RWPE2 (cell line): ENCODE measurements around the gene ANGEL1.

ENCODE experiments used
- ATAC-seq: fragments of 200-7000 bp; cut with Tn5 transposase; 3 replicates; pipeline ENCODE4 v1.9.1; 2021; ENCODE audit warnings: low read depth
- DNase-seq: peaks from one replicate; pipeline ENCODE4 v3.0.0-alpha.2; 2020; ENCODE audit warnings: low spot score
- H3K27ac ChIP-seq: fragments of 450-650 bp; 2 replicates; pipeline ENCODE4 v1.5.1; 2017; ENCODE audit warnings: mild to moderate bottlenecking; ENCODE audit not compliant: poor library complexity, severe bottlenecking
- H3K27me3 ChIP-seq: fragments of 250-450 bp; sonication (Bioruptor Pico); 2 replicates; pipeline ENCODE4 v1.5.1; 2021; ENCODE audit warnings: mild to moderate bottlenecking, moderate library complexity; ENCODE audit not compliant: insufficient read depth, poor library complexity, severe bottlenecking
- H3K36me3 ChIP-seq: fragments of 250-450 bp; sonication (Bioruptor Pico); 2 replicates; pipeline ENCODE4 v1.5.1; 2020; ENCODE audit warnings: low read depth, mild to moderate bottlenecking, moderate library complexity
- H3K4me1 ChIP-seq: fragments of 250-450 bp; sonication (Bioruptor Pico); 2 replicates; pipeline ENCODE4 v1.5.1; 2021; ENCODE audit warnings: mild to moderate bottlenecking, moderate library complexity; ENCODE audit not compliant: insufficient read depth, poor library complexity, severe bottlenecking
- H3K4me3 ChIP-seq: fragments of 250-450 bp; sonication (Bioruptor Pico); 2 replicates; pipeline ENCODE4 v1.5.1; 2021; ENCODE audit warnings: mild to moderate bottlenecking, moderate library complexity; ENCODE audit not compliant: severe bottlenecking
- H3K9me3 ChIP-seq: fragments of 250-450 bp; sonication (Bioruptor Pico); 2 replicates; pipeline ENCODE4 v1.5.1; 2021; ENCODE audit warnings: mild to moderate bottlenecking, moderate library complexity; ENCODE audit not compliant: severe bottlenecking
- TF ChIP-seq, protein P1 (sequence below): fragments of 450-650 bp; IDR thresholded peaks from one replicate; pipeline ENCODE4 v1.5.1; 2017; ENCODE audit warnings: mild to moderate bottlenecking, moderate library complexity; ENCODE audit not compliant: poor library complexity, severe bottlenecking

The ANGEL1 gene

DNA sequence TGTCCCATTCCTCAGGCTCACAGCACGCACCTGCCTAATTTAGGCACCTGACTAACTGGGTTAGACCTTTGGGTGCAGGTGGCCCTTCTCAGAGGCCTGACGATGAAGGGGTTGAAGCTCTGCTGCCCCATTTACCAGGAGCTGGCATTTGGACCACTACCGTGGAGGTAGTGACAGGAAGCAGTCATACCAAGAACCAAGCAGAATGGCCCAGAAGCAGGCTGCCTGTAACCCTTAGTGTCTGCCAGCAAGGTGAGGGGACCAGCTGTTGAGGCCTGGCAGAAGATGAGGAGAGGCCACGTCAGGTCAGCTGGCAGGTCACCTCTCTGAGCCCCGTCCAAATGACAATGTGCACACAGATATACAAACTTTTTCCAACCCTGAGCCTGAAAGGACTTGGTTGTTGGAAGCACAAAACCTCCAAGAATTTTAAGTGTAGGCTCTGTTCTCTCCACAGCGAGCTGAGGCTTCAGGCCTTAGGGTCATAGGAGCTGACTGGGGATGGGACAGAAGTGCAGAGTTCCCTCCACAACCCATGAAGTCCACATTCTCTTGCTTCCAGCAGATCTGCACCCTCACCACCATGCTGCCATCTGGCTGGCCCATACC, 28.3 kb downstream of the ANGEL1 start:
- Histone ChIP-seq H3K36me3 (peaks cover 15% of the 10 kb centered on the region), H3K9me3 (no peaks in the 10 kb centered on the region), H3K27ac (no peak overlapping the region), H3K4me3 (no peak overlapping the region), H3K4me1 (peaks cover 6% of the 10 kb centered on the region), H3K27me3 (no peaks in the 10 kb centered on the region)
- DNase-seq, result peak; percentile 50
- TF ChIP-seq, protein P1, sequence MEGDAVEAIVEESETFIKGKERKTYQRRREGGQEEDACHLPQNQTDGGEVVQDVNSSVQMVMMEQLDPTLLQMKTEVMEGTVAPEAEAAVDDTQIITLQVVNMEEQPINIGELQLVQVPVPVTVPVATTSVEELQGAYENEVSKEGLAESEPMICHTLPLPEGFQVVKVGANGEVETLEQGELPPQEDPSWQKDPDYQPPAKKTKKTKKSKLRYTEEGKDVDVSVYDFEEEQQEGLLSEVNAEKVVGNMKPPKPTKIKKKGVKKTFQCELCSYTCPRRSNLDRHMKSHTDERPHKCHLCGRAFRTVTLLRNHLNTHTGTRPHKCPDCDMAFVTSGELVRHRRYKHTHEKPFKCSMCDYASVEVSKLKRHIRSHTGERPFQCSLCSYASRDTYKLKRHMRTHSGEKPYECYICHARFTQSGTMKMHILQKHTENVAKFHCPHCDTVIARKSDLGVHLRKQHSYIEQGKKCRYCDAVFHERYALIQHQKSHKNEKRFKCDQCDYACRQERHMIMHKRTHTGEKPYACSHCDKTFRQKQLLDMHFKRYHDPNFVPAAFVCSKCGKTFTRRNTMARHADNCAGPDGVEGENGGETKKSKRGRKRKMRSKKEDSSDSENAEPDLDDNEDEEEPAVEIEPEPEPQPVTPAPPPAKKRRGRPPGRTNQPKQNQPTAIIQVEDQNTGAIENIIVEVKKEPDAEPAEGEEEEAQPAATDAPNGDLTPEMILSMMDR, result no peak
- ATAC-seq, result no peak

- Histone ChIP-seq H3K36me3 (peaks cover 11% of the 10 kb centered on the region), H3K27ac (no peak overlapping the region), H3K4me1 (peaks cover 6% of the 10 kb centered on the region), H3K9me3 (no peaks in the 10 kb centered on the region), H3K4me3 (no peak overlapping the region), H3K27me3 (no peaks in the 10 kb centered on the region)
- TF ChIP-seq, protein P1, result no peak
- ATAC-seq, result no peak
- DNase-seq, result no peak
Observed at GRCh38 chr14:76782885-76783566, 29.7 kb downstream of the ANGEL1 start.

GRCh38 chr14:76782115-76782884, 30.4 kb downstream of the ANGEL1 start:
- Histone ChIP-seq H3K36me3 (peaks cover 11% of the 10 kb centered on the region), H3K27ac (no peak overlapping the region), H3K9me3 (no peaks in the 10 kb centered on the region), H3K4me1 (peaks cover 6% of the 10 kb centered on the region), H3K4me3 (no peak overlapping the region), H3K27me3 (no peaks in the 10 kb centered on the region)
- ATAC-seq (no peak), DNase-seq (no peak)
- TF ChIP-seq, protein P1, result no peak

DNA sequence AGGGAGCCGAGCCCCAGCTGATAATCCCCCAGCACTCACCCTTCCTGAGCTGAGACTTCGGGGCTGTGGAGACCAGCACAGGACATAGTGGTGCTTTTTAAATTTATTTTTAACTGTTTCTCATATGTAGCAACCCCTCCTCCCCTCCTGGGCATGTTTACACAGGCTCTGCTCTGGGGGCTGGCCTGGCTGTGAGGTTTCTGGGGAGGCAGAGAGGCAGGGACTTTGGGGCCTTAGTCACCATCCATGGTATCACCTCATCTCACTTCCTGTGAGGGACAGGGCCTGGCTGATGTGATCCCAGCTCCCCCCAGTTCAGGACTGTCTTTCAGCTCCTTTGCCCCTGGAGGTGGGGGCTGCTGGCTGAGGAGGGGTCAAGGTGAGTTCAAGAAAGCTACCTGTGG, 31.0 kb downstream of the ANGEL1 start:
- ATAC-seq (peak; percentile 11; the same call in 1 of the 3 replicates), DNase-seq (no peak)
- peaks cover 6% of the 10 kb centered on the region for H3K4me1 ChIP-seq
- no peaks in the 10 kb centered on the region for H3K27me3 ChIP-seq
- H3K36me3 ChIP-seq, result peaks cover 6% of the 10 kb centered on the region
- no peaks in the 10 kb centered on the region for H3K9me3 ChIP-seq
- no peak overlapping the region for H3K27ac ChIP-seq
- TF ChIP-seq, protein P1, result no peak
- H3K4me3 ChIP-seq, result no peak overlapping the region
